Endodermal cell (in vitro differentiated cells): Measurements from ENCODE around the gene DDX51. TPM values are rescaled to one million over a fixed set of nuclear protein-coding genes. Genes with fewer than 3 reads are reported as not detected.
"Not testable (repeated sequence)": the region's sequence is repeated elsewhere in the genome, so short reads cannot be mapped to it uniquely, and the experiment has no call there.

ENCODE experiments used
- DNase-seq: peaks from one replicate; pipeline ENCODE4 v3.0.0-alpha.2; 2017
- H3K27ac ChIP-seq: 2 replicates; pipeline ENCODE4 v1.5.1; 2013; ENCODE audit warnings: mild to moderate bottlenecking, low read depth, low read length, moderate library complexity
- H3K27me3 ChIP-seq: 2 replicates; pipeline ENCODE4 v1.6.1; 2013; ENCODE audit warnings: mild to moderate bottlenecking, low read length, moderate library complexity; ENCODE audit not compliant: insufficient read depth, control insufficient read depth, poor library complexity, severe bottlenecking
- H3K36me3 ChIP-seq: 2 replicates; pipeline ENCODE4 v1.7.0; 2013; ENCODE audit warnings: mild to moderate bottlenecking, low read length, moderate library complexity; ENCODE audit not compliant: control insufficient read depth, insufficient read depth
- H3K4me1 ChIP-seq: one replicate; pipeline ENCODE4 v1.7.0; 2013; ENCODE audit warnings: low read length; ENCODE audit not compliant: control insufficient read depth, insufficient read depth
- H3K4me3 ChIP-seq: 2 replicates; pipeline ENCODE4 v1.5.1; 2013; ENCODE audit warnings: mild to moderate bottlenecking, low read length, moderate library complexity
- H3K9ac ChIP-seq: 2 replicates; pipeline ENCODE4 v1.6.1; 2013; ENCODE audit warnings: mild to moderate bottlenecking, low read length, moderate library complexity; ENCODE audit not compliant: poor library complexity, severe bottlenecking; ENCODE audit errors: extremely low read depth
- H3K9me3 ChIP-seq: 2 replicates; pipeline ENCODE4 v1.6.1; 2013; ENCODE audit warnings: mild to moderate bottlenecking, low read length, moderate library complexity; ENCODE audit not compliant: control insufficient read depth
- H3K27ac Mint-ChIP-seq: 2 replicates; pipeline ENCODE4 v1.8.0; 2020; ENCODE audit warnings: mixed read lengths
- H3K27me3 Mint-ChIP-seq: 2 replicates; pipeline ENCODE4 v1.8.0; 2021; ENCODE audit warnings: mild to moderate bottlenecking, mixed read lengths; ENCODE audit not compliant: insufficient read depth
- H3K36me3 Mint-ChIP-seq: 2 replicates; pipeline ENCODE4 v1.8.0; 2020; ENCODE audit warnings: low read depth, mixed read lengths
- H3K4me1 Mint-ChIP-seq: 2 replicates; pipeline ENCODE4 v1.8.0; 2020; ENCODE audit warnings: mixed read lengths
- H3K4me3 Mint-ChIP-seq: 2 replicates; pipeline ENCODE4 v1.8.0; 2020; ENCODE audit warnings: mild to moderate bottlenecking, moderate library complexity, mixed read lengths
- H3K9me3 Mint-ChIP-seq: 2 replicates; pipeline ENCODE4 v1.8.0; 2020; ENCODE audit warnings: mild to moderate bottlenecking, mixed read lengths
- WGBS, 2 experiments: methylation state at CpG; one replicate each; pipeline versions ENCODE4 v1.1.5 to v1.1.7; 2013; ENCODE audit warnings: missing lambda C conversion rate in 2 of 2, mixed read lengths in 1 of 2; ENCODE audit not compliant: insufficient coverage in 1 of 2, insufficient read length in 1 of 2; 5-methylcytosine and 5-hydroxymethylcytosine counted together
- total RNA-seq, 2 donors: library from RNA; stranded (reverse); fragmentation: NEBNext Ultra II Directional in 1 of 2; extraction: Animal tissue kit (Norgen Biotek cat#: 25700) in 1 of 2; gene quantifications; 2 replicates in 1 of 2; 3 replicates in 1 of 2; pipeline ENCODE4 v1.2.1, GENCODE V29; 2021
- TF ChIP-seq, protein P1 (sequence below): fragments of 200-600 bp; sonication (generic); conservative IDR thresholded peaks from 2 replicates; pipeline ENCODE4 v1.5.0; 2021; ENCODE audit warnings: antibody characterized with exemption, mild to moderate bottlenecking

DDX51 gene
- total RNA-seq, 2 donors from 2014 or later = 31.5 to 33.8 TPM

DNA sequence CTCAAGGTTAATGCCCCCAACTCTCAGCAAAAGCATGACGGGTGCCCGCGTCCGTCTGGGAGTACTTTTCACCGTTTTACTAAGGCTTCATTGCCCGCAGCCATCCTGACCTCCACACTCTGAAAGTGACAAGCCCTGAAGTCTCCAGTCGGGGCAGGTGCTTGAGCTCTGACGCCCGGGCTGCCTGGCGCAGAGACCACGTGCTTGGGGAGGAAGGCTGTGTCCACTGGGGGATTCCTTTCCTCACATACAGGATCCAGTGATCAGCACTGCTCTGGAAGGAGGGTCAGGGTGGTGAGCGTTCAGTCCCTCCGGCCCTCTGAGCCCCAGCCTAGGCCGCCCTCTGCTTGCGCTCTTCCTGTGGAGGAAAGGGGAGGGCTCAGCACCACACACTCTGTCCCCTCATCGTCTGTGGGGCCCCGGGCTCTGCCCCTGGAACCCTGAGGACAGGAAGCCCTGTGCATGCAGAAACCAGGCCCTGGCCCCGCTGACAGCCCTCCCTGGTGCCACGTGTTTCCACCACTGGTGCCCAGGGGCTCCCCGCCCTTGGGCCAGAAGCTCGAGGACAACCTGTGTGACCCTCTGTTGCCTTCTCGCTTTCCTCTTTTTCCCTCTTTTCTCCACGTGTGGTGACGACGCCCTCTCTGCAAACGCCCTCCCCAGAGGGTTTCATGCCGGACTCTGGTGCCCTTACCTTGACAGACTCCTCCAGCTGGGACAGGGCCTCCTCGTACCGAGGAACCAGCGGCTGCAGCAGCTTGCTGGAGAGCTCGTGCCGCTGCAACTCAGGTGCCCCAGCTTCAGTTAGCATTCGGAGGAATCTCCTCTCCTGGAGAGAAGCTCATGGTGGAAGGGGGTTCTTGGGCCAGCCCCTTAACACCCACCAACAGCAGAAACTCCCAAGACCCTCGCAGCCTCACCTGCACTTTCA lies 4.9 kb downstream of the DDX51 start:
- Histone ChIP-seq H3K27me3 (no peaks in the 10 kb centered on the region), H3K4me1 (no peaks in the 10 kb centered on the region), H3K36me3 (peaks cover 29% of the 10 kb centered on the region), H3K9ac (no peak overlapping the region), H3K4me3 (no peak overlapping the region), H3K9me3 (no peaks in the 10 kb centered on the region), H3K27ac (no peak overlapping the region)
- TF ChIP-seq, protein P1, sequence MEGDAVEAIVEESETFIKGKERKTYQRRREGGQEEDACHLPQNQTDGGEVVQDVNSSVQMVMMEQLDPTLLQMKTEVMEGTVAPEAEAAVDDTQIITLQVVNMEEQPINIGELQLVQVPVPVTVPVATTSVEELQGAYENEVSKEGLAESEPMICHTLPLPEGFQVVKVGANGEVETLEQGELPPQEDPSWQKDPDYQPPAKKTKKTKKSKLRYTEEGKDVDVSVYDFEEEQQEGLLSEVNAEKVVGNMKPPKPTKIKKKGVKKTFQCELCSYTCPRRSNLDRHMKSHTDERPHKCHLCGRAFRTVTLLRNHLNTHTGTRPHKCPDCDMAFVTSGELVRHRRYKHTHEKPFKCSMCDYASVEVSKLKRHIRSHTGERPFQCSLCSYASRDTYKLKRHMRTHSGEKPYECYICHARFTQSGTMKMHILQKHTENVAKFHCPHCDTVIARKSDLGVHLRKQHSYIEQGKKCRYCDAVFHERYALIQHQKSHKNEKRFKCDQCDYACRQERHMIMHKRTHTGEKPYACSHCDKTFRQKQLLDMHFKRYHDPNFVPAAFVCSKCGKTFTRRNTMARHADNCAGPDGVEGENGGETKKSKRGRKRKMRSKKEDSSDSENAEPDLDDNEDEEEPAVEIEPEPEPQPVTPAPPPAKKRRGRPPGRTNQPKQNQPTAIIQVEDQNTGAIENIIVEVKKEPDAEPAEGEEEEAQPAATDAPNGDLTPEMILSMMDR = no peak
- peaks cover 4% of the 10 kb centered on the region for H3K4me1 Mint-ChIP-seq
- peaks cover 27% of the 10 kb centered on the region for H3K36me3 Mint-ChIP-seq
- no peaks in the 10 kb centered on the region for H3K9me3 Mint-ChIP-seq
- no peak overlapping the region for H3K4me3 Mint-ChIP-seq
- no peak for DNase-seq
- 91 to 95% methylated on average over 15 to 31 of the region's 34 CpGs for WGBS, 2 experiments
- H3K27me3 Mint-ChIP-seq = peaks cover 17% of the 10 kb centered on the region
- H3K27ac Mint-ChIP-seq = no peak overlapping the region

DNA sequence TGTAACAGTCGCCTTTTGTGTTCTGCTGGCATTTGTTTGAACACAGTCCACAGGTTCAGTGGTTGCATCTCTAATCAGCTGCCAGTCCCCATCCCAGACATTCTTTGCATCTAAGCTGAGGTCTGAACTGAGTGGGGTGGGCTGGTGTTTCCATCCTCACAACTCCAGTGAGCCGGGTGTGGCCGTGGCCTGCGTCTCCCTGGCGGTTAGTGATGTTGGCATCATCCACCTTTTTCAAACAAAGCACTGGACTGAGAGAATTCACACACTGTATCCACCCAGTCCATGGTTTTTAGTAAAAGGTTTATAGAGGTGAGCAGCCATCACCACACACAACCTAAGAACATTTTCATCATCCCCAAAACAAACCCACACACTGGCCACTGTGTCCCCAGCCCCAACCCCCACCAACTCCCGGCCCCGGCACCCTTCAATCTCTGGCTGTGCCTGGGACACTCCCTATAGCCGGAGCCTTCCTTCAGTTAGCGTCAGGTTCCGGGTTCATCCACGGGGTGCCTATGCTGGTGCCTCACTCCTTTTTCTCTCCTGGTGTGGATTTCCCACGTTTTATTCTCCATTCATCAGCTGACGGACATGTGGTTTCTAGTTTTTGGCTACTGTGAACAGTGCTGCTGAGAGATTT lies 6.5 kb downstream of the DDX51 start:
- no peaks in the 10 kb centered on the region for H3K27me3 ChIP-seq
- H3K27ac ChIP-seq = no peak overlapping the region
- no peak overlapping the region for H3K9ac ChIP-seq
- TF ChIP-seq, protein P1 = no peak
- peaks cover 23% of the 10 kb centered on the region for H3K36me3 Mint-ChIP-seq
- H3K4me1 ChIP-seq = no peaks in the 10 kb centered on the region
- no peak overlapping the region for H3K4me3 ChIP-seq
- H3K9me3 ChIP-seq = no peaks in the 10 kb centered on the region
- no peak for DNase-seq
- H3K4me1 Mint-ChIP-seq = no peaks in the 10 kb centered on the region
- H3K4me3 Mint-ChIP-seq = no peak overlapping the region
- no peaks in the 10 kb centered on the region for H3K9me3 Mint-ChIP-seq
- peaks cover 15% of the 10 kb centered on the region for H3K27me3 Mint-ChIP-seq
- no peak overlapping the region for H3K27ac Mint-ChIP-seq
- H3K36me3 ChIP-seq = peaks cover 29% of the 10 kb centered on the region
- WGBS, 2 experiments = 83 to 94% methylated on average over 7 to 13 of the region's 13 CpGs

DNA sequence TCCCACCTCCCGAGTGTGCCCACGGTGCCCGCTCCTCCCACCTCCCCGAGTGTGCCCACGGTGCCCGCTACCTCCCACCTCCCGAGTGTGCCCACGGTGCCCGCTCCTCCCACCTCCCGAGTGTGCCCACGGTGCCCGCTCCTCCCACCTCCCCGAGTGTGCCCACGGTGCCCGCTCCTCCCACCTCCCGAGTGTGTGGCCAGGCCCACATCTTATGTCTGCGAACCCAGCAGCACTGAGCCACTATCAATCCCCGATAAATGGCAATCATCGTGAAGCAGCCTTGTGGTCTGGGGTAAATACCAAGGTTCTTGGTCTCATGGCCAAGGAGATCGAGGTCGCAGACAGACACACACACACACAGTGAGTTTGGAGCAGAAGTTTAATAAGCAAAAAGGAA lies 7.9 kb downstream of the DDX51 start:
- H3K36me3 Mint-ChIP-seq = peaks cover 23% of the 10 kb centered on the region
- H3K4me3 Mint-ChIP-seq, H3K4me3 ChIP-seq, H3K4me1 Mint-ChIP-seq, H3K9me3 ChIP-seq, H3K9ac ChIP-seq, DNase-seq, H3K27ac ChIP-seq, H3K27me3 ChIP-seq, H3K4me1 ChIP-seq, H3K27ac Mint-ChIP-seq, H3K9me3 Mint-ChIP-seq: not testable (repeated sequence)
- WGBS, 2 experiments = 92 to 100% methylated on average over 1 to 17 of the region's 21 CpGs
- peaks cover 17% of the 10 kb centered on the region for H3K36me3 ChIP-seq
- H3K27me3 Mint-ChIP-seq = peaks cover 15% of the 10 kb centered on the region

DNA sequence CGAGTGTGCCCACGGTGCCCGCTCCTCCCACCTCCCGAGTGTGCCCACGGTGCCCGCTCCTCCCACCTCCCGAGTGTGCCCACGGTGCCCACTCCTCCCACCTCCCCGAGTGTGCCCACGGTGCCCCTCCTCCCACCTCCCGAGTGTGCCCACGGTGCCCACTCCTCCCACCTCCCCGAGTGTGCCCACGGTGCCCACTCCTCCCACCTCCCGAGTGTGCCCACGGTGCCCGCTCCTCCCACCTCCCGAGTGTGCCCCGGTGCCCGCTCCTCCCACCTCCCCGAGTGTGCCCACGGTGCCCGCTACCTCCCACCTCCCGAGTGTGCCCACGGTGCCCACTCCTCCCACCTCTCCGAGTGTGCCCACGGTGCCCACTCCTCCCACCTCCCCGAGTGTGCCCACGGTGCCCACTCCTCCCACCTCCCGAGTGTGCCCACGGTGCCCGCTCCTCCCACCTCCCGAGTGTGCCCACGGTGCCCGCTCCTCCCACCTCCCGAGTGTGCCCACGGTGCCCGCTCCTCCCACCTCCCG lies 9.4 kb downstream of the DDX51 start:
- Mint-ChIP-seq H3K36me3 (peaks cover 26% of the 10 kb centered on the region), H3K27me3 (peaks cover 23% of the 10 kb centered on the region), H3K9me3 (peaks cover 19% of the 10 kb centered on the region)
- H3K36me3 ChIP-seq, H3K27ac Mint-ChIP-seq, H3K4me3 Mint-ChIP-seq, H3K9me3 ChIP-seq, H3K4me1 ChIP-seq, H3K4me3 ChIP-seq, H3K27me3 ChIP-seq, H3K4me1 Mint-ChIP-seq, H3K9ac ChIP-seq, H3K27ac ChIP-seq, DNase-seq: not testable (repeated sequence)
- 100% methylated on average over 6 of the region's 39 CpGs; no CpG with 5 or more reads in 1 of the 2 experiments for WGBS, 2 experiments
